ENCODE measurements around the gene SYNRG.

- TF ChIP-seq GATA3 (IDR thresholded peaks at IDR 0.05; ENCODE audit: low read depth, low read length) = no peak
- no peak for TF ChIP-seq GATA2 (IDR thresholded peaks at IDR 0.05; ENCODE audit: low read depth, low read length)
Observed at GRCh38 chr17:37607637-37608331, 1.4 kb downstream of the SYNRG start.

Measured in SH-SY5Y (cell line).